HepG2 (cell line): Measurements from ENCODE around the gene TSACC. TPM values are rescaled to one million over a fixed set of nuclear protein-coding genes. Genes with fewer than 3 reads are reported as not detected.

Experiments used
- GATAD2A ChIP-seq: IDR thresholded peaks from 2 replicates; pipeline ENCODE4 v1.6.1; 2016
- MEIS1 ChIP-seq: sonication (generic); formaldehyde crosslinking; IDR thresholded peaks from 2 replicates; pipeline ENCODE4 v1.9.0; 2021; ENCODE audit warnings: mild to moderate bottlenecking, missing genetic modification reagents, moderate library complexity, borderline replicate concordance
- MIXL1 ChIP-seq: IDR thresholded peaks from 2 replicates; pipeline ENCODE4 v1.6.1; 2016
- RERE ChIP-seq: IDR thresholded peaks from 2 replicates; pipeline ENCODE4 v1.6.1; 2016; ENCODE audit warnings: low read depth, missing genetic modification reagents, missing compliant biosample characterization
- RFXANK ChIP-seq: IDR thresholded peaks from 2 replicates; pipeline ENCODE4 v1.6.1; 2016
- ZMYM4 ChIP-seq: sonication (generic); formaldehyde crosslinking; IDR thresholded peaks from 2 replicates; pipeline ENCODE4 v1.8.1; 2023; ENCODE audit warnings: mild to moderate bottlenecking, missing genetic modification reagents
- ZNF329 ChIP-seq: sonication (generic); formaldehyde crosslinking; IDR thresholded peaks from 2 replicates; pipeline ENCODE4 v1.9.0; 2021; ENCODE audit warnings: low read depth, mild to moderate bottlenecking, missing genetic modification reagents
- ZNF609 ChIP-seq: sonication (generic); formaldehyde crosslinking; IDR thresholded peaks from 2 replicates; pipeline ENCODE4 v1.4.0; 2020; ENCODE audit warnings: mild to moderate bottlenecking, missing genetic modification reagents, borderline replicate concordance
- polyA plus RNA-seq, 8 experiments: library from polyadenylated mRNA; depleted of rRNA in 3 of 8; stranded (reverse) in 7 of 8; unstranded in 1 of 8; fragments of >200 nt; fragmentation: Illumina TruSeq in 4 of 8; extraction: Trizol in 4 of 8; gene quantifications; 2 replicates each; pipeline versions ENCODE4 v1.2.1 to v1.2.3, GENCODE V29; 2011 to 2016; ENCODE audit warnings: low read depth in 4 of 8, missing spikeins in 1 of 8, mixed read lengths in 1 of 8; ENCODE audit not compliant: insufficient read depth in 1 of 8
- total RNA-seq, 5 experiments: library from RNA; depleted of rRNA; stranded (reverse); fragments of >200 nt; fragmentation: Illumina TruSeq; extraction: Trizol; gene quantifications; 2 replicates each; pipeline ENCODE4 v1.2.3, GENCODE V29; 2016; ENCODE audit warnings: low read depth in 1 of 5
- TF ChIP-seq, protein P1 (sequence below): sonication (generic); formaldehyde crosslinking; IDR thresholded peaks from 2 replicates; pipeline ENCODE4 v1.9.0; 2022; ENCODE audit warnings: low read depth, missing genetic modification reagents
- TF ChIP-seq, protein P2 (sequence below): sonication (generic); formaldehyde crosslinking; IDR thresholded peaks from 2 replicates; pipeline ENCODE4 v1.5.0; 2020; ENCODE audit warnings: mild to moderate bottlenecking, missing genetic modification reagents, borderline replicate concordance
- TF ChIP-seq, protein P3 (sequence below): sonication (generic); formaldehyde crosslinking; IDR thresholded peaks from 2 replicates; pipeline ENCODE4 v1.5.0; 2020; ENCODE audit warnings: mild to moderate bottlenecking, missing genetic modification reagents

TSACC gene
- total and polyA plus RNA-seq, 2 of the 13 experiments (the other 11 are each of a cell fraction or from before 2014, with no cell fraction given): 1.5 to 2.6 TPM

DNA sequence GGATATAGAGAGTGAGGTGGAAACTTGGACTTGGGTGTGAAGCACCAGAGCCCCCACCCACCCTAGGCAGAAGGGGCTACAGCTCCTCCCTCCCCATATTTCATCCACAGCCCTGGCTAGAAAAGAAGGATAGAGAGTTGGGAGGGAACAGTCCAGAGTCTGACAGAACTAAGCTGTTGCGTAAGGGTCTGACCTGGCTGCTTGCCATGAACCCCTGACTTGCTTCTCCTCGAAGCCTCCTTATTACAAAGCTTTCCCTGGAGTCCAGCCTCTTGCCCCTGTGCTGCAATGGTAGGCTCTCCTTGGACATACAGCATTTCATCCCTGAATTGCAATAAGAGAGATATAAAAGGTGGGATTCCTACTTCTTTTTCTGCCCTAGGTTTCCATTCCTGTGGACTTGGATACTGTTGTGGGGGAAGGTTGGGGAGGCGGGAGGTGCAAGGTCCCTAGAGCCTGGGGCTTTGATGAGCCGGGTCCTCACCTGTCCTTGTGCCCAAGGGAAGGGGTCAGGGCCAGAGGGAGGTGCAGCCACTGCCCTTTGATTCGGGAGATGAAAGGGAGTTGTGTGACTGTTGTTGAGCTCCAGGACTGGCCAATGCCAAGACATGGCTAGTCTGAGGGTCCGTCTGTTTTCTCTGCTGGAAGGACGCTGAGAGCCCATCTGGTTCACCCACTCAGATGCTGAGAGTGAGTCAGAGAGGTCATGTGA is 33.4 kb downstream of the TSACC start (continued):
- TF ChIP-seq, protein P1, sequence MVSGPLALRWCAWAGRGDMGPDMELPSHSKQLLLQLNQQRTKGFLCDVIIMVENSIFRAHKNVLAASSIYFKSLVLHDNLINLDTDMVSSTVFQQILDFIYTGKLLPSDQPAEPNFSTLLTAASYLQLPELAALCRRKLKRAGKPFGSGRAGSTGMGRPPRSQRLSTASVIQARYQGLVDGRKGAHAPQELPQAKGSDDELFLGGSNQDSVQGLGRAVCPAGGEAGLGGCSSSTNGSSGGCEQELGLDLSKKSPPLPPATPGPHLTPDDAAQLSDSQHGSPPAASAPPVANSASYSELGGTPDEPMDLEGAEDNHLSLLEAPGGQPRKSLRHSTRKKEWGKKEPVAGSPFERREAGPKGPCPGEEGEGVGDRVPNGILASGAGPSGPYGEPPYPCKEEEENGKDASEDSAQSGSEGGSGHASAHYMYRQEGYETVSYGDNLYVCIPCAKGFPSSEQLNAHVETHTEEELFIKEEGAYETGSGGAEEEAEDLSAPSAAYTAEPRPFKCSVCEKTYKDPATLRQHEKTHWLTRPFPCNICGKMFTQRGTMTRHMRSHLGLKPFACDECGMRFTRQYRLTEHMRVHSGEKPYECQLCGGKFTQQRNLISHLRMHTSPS: peak; percentile 87
- TF ChIP-seq RFXANK (CRISPR knock-in tag) (peak; percentile 71; the same call in 1 of the 2 replicates), RERE (CRISPR knock-in tag) (peak; percentile 87), GATAD2A (peak; percentile 96), ZMYM4 (CRISPR knock-in tag) (peak; percentile 73), ZNF609 (CRISPR knock-in tag) (peak; percentile 95), ZNF329 (CRISPR knock-in tag) (no peak), MIXL1 (CRISPR knock-in tag) (peak; percentile 83), MEIS1 (CRISPR knock-in tag) (peak; percentile 94; the same call in 1 of the 2 replicates)
- TF ChIP-seq, protein P2, sequence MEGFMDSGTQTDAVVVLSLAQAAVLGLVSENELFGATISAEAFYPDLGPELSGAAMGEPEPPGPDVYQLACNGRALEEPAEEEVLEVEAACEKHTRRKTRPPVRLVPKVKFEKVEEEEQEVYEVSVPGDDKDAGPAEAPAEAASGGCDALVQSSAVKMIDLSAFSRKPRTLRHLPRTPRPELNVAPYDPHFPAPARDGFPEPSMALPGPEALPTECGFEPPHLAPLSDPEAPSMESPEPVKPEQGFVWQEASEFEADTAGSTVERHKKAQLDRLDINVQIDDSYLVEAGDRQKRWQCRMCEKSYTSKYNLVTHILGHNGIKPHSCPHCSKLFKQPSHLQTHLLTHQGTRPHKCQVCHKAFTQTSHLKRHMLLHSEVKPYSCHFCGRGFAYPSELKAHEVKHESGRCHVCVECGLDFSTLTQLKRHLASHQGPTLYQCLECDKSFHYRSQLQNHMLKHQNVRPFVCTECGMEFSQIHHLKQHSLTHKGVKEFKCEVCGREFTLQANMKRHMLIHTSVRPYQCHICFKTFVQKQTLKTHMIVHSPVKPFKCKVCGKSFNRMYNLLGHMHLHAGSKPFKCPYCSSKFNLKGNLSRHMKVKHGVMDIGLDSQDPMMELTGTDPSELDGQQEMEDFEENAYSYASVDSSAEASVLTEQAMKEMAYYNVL (CRISPR knock-in tag): peak; percentile 93
- TF ChIP-seq, protein P3, sequence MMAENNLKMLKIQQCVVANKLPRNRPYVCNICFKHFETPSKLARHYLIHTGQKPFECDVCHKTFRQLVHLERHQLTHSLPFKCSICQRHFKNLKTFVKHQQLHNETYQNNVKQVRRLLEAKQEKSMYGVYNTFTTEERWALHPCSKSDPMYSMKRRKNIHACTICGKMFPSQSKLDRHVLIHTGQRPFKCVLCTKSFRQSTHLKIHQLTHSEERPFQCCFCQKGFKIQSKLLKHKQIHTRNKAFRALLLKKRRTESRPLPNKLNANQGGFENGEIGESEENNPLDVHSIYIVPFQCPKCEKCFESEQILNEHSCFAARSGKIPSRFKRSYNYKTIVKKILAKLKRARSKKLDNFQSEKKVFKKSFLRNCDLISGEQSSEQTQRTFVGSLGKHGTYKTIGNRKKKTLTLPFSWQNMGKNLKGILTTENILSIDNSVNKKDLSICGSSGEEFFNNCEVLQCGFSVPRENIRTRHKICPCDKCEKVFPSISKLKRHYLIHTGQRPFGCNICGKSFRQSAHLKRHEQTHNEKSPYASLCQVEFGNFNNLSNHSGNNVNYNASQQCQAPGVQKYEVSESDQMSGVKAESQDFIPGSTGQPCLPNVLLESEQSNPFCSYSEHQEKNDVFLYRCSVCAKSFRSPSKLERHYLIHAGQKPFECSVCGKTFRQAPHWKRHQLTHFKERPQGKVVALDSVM (CRISPR knock-in tag): peak; percentile 58
